Activated T-helper 17 cell treated with anti-CD3 and anti-CD28 coated beads, Interleukin-2, amount 50 U/mL, for 72 hours (primary cell): ENCODE data around the gene NRG3. TPM values are rescaled to one million over a fixed set of nuclear protein-coding genes. Genes with fewer than 3 reads are reported as not detected.

Experiments used
- ATAC-seq: fragments of 150-1000 bp; cut with Tn5 transposase; replicated peaks from 2 replicates; pipeline ENCODE4 v1.10.0; 2021; ENCODE audit warnings: mild to moderate bottlenecking, moderate library complexity
- H3K27ac Mint-ChIP-seq: one replicate; pipeline ENCODE4 v1.8.0; 2022; ENCODE audit warnings: mixed read lengths
- H3K27me3 Mint-ChIP-seq: one replicate; pipeline ENCODE4 v1.8.0; 2022; ENCODE audit warnings: mixed read lengths
- H3K36me3 Mint-ChIP-seq: one replicate; pipeline ENCODE4 v1.8.0; 2022; ENCODE audit warnings: low read depth, mild to moderate bottlenecking, mixed read lengths
- H3K4me1 Mint-ChIP-seq: one replicate; pipeline ENCODE4 v1.8.0; 2022; ENCODE audit warnings: mixed read lengths
- H3K4me3 Mint-ChIP-seq: one replicate; pipeline ENCODE4 v1.8.0; 2022; ENCODE audit warnings: mild to moderate bottlenecking, mixed read lengths
- H3K9me3 Mint-ChIP-seq: one replicate; pipeline ENCODE4 v1.8.0; 2022; ENCODE audit warnings: mixed read lengths
- total RNA-seq, 2 donors: library from RNA; stranded (reverse); gene quantifications; one replicate each; pipeline ENCODE4 v1.2.3, GENCODE V29; 2022

Gene NRG3
- total RNA-seq, 2 donors from 2014 or later: not detected

- no peaks in the 10 kb centered on the region for H3K36me3 Mint-ChIP-seq
- H3K4me1 Mint-ChIP-seq: no peaks in the 10 kb centered on the region
- no peak overlapping the region for H3K27ac Mint-ChIP-seq
- H3K27me3 Mint-ChIP-seq: no peaks in the 10 kb centered on the region
- ATAC-seq: no peak
- H3K4me3 Mint-ChIP-seq: no peak overlapping the region
- H3K9me3 Mint-ChIP-seq: no peaks in the 10 kb centered on the region
Observed at GRCh38 chr10:82692458-82692857, 817.5 kb downstream of the NRG3 start.

- no peak overlapping the region for H3K27ac Mint-ChIP-seq
Observed at GRCh38 chr10:82721831-82722230, 846.8 kb downstream of the NRG3 start.

GRCh38 chr10:82722273-82722672 lies 847.3 kb downstream of the NRG3 start:
- H3K36me3 Mint-ChIP-seq: no peaks in the 10 kb centered on the region
- no peak overlapping the region for H3K27ac Mint-ChIP-seq
- H3K4me3 Mint-ChIP-seq: no peak overlapping the region
- H3K27me3 Mint-ChIP-seq: no peaks in the 10 kb centered on the region
- no peaks in the 10 kb centered on the region for H3K4me1 Mint-ChIP-seq
- H3K9me3 Mint-ChIP-seq: peaks cover 13% of the 10 kb centered on the region
- ATAC-seq: no peak

More at GRCh38 chr10:82721831-82722230, 846.8 kb downstream of the NRG3 start:
- Mint-ChIP-seq H3K36me3 (no peaks in the 10 kb centered on the region), H3K4me1 (no peaks in the 10 kb centered on the region), H3K27me3 (no peaks in the 10 kb centered on the region), H3K4me3 (no peak overlapping the region), H3K9me3 (peaks cover 12% of the 10 kb centered on the region)
- no peak for ATAC-seq

- peaks cover 7% of the 10 kb centered on the region for H3K9me3 Mint-ChIP-seq
- no peaks in the 10 kb centered on the region for H3K36me3 Mint-ChIP-seq
- H3K4me1 Mint-ChIP-seq: no peaks in the 10 kb centered on the region
- no peak overlapping the region for H3K4me3 Mint-ChIP-seq
- H3K27me3 Mint-ChIP-seq: no peaks in the 10 kb centered on the region
- H3K27ac Mint-ChIP-seq: no peak overlapping the region
- no peak for ATAC-seq
Observed at GRCh38 chr10:82736305-82736704, 861.3 kb downstream of the NRG3 start.

GRCh38 chr10:82737549-82737948 lies 862.6 kb downstream of the NRG3 start:
- Mint-ChIP-seq H3K4me1 (no peaks in the 10 kb centered on the region), H3K4me3 (no peak overlapping the region), H3K36me3 (no peaks in the 10 kb centered on the region), H3K27ac (no peak overlapping the region), H3K27me3 (no peaks in the 10 kb centered on the region), H3K9me3 (peaks cover 4% of the 10 kb centered on the region)
- ATAC-seq: no peak

- H3K27me3 Mint-ChIP-seq: no peaks in the 10 kb centered on the region
- no peak overlapping the region for H3K4me3 Mint-ChIP-seq
- no peak for ATAC-seq
- H3K36me3 Mint-ChIP-seq: no peaks in the 10 kb centered on the region
- H3K27ac Mint-ChIP-seq: no peak overlapping the region
- no peaks in the 10 kb centered on the region for H3K4me1 Mint-ChIP-seq
- peaks cover 1% of the 10 kb centered on the region for H3K9me3 Mint-ChIP-seq
Observed at GRCh38 chr10:82738592-82738991, 863.6 kb downstream of the NRG3 start.

GRCh38 chr10:82742478-82742877 lies 867.5 kb downstream of the NRG3 start:
- Mint-ChIP-seq H3K4me1 (no peaks in the 10 kb centered on the region), H3K27me3 (no peaks in the 10 kb centered on the region), H3K4me3 (no peak overlapping the region), H3K36me3 (no peaks in the 10 kb centered on the region), H3K27ac (no peak overlapping the region), H3K9me3 (no peaks in the 10 kb centered on the region)
- ATAC-seq: no peak

GRCh38 chr10:82742898-82743297 lies 867.9 kb downstream of the NRG3 start:
- ATAC-seq: no peak
- no peak overlapping the region for H3K4me3 Mint-ChIP-seq
- H3K4me1 Mint-ChIP-seq: no peaks in the 10 kb centered on the region
- no peak overlapping the region for H3K27ac Mint-ChIP-seq
- no peaks in the 10 kb centered on the region for H3K9me3 Mint-ChIP-seq
- no peaks in the 10 kb centered on the region for H3K36me3 Mint-ChIP-seq
- H3K27me3 Mint-ChIP-seq: no peaks in the 10 kb centered on the region

- Mint-ChIP-seq H3K27ac (no peak overlapping the region), H3K4me3 (no peak overlapping the region), H3K27me3 (no peaks in the 10 kb centered on the region), H3K4me1 (no peaks in the 10 kb centered on the region), H3K36me3 (no peaks in the 10 kb centered on the region), H3K9me3 (no peaks in the 10 kb centered on the region)
- ATAC-seq: no peak
Observed at GRCh38 chr10:82750538-82750937, 875.5 kb downstream of the NRG3 start.

- Mint-ChIP-seq H3K27ac (no peak overlapping the region), H3K36me3 (no peaks in the 10 kb centered on the region), H3K27me3 (no peaks in the 10 kb centered on the region), H3K4me3 (no peak overlapping the region), H3K4me1 (no peaks in the 10 kb centered on the region), H3K9me3 (peaks cover 6% of the 10 kb centered on the region)
- no peak for ATAC-seq
Observed at GRCh38 chr10:82757397-82757796, 882.4 kb downstream of the NRG3 start.

GRCh38 chr10:82757901-82758300 lies 882.9 kb downstream of the NRG3 start:
- Mint-ChIP-seq H3K27ac (no peak overlapping the region), H3K36me3 (no peaks in the 10 kb centered on the region), H3K4me1 (no peaks in the 10 kb centered on the region), H3K4me3 (no peak overlapping the region), H3K9me3 (peaks cover 6% of the 10 kb centered on the region), H3K27me3 (no peaks in the 10 kb centered on the region)
- ATAC-seq: no peak

GRCh38 chr10:82759050-82759449 lies 884.1 kb downstream of the NRG3 start:
- H3K27me3 Mint-ChIP-seq: no peaks in the 10 kb centered on the region
- no peak overlapping the region for H3K27ac Mint-ChIP-seq
- no peaks in the 10 kb centered on the region for H3K36me3 Mint-ChIP-seq
- peaks cover 6% of the 10 kb centered on the region for H3K9me3 Mint-ChIP-seq
- H3K4me3 Mint-ChIP-seq: no peak overlapping the region
- no peak for ATAC-seq
- H3K4me1 Mint-ChIP-seq: no peaks in the 10 kb centered on the region

GRCh38 chr10:82762641-82763040 lies 887.6 kb downstream of the NRG3 start:
- Mint-ChIP-seq H3K4me1 (no peaks in the 10 kb centered on the region), H3K27ac (no peak overlapping the region), H3K4me3 (no peak overlapping the region), H3K9me3 (peaks cover 3% of the 10 kb centered on the region), H3K27me3 (no peaks in the 10 kb centered on the region), H3K36me3 (no peaks in the 10 kb centered on the region)
- no peak for ATAC-seq

GRCh38 chr10:82768040-82768439 lies 893.0 kb downstream of the NRG3 start:
- no peak overlapping the region for H3K27ac Mint-ChIP-seq
- no peaks in the 10 kb centered on the region for H3K36me3 Mint-ChIP-seq
- H3K4me1 Mint-ChIP-seq: no peaks in the 10 kb centered on the region
- no peak for ATAC-seq
- H3K27me3 Mint-ChIP-seq: no peaks in the 10 kb centered on the region
- H3K4me3 Mint-ChIP-seq: no peak overlapping the region
- peaks cover 2% of the 10 kb centered on the region for H3K9me3 Mint-ChIP-seq

- H3K9me3 Mint-ChIP-seq: peaks cover 32% of the 10 kb centered on the region
Observed at GRCh38 chr10:82778908-82779307, 903.9 kb downstream of the NRG3 start.

GRCh38 chr10:82796510-82796909 lies 921.5 kb downstream of the NRG3 start:
- H3K27me3 Mint-ChIP-seq: no peaks in the 10 kb centered on the region
- ATAC-seq: no peak
- no peaks in the 10 kb centered on the region for H3K4me1 Mint-ChIP-seq
- no peak overlapping the region for H3K4me3 Mint-ChIP-seq
- H3K9me3 Mint-ChIP-seq: peaks cover 4% of the 10 kb centered on the region
- H3K27ac Mint-ChIP-seq: no peak overlapping the region
- no peaks in the 10 kb centered on the region for H3K36me3 Mint-ChIP-seq

More at GRCh38 chr10:82778908-82779307, 903.9 kb downstream of the NRG3 start:
- Mint-ChIP-seq H3K27me3 (no peaks in the 10 kb centered on the region), H3K27ac (no peak overlapping the region), H3K36me3 (no peaks in the 10 kb centered on the region), H3K4me3 (no peak overlapping the region), H3K4me1 (no peaks in the 10 kb centered on the region)
- ATAC-seq: no peak
